Activated naive CD4-positive, alpha-beta T cell treated with anti-CD3 and anti-CD28 coated beads, Interleukin-2, amount 50 U/mL, for 16 hours (primary cell): Measurements from ENCODE around the gene APLNR.

Source experiments
- DNase-seq: peaks from one replicate; pipeline ENCODE4 v3.0.0-alpha.2; 2020

Gene APLNR

GRCh38 chr11:57214494-57214893 lies 22.6 kb downstream of the APLNR start:
- DNase-seq, result no peak

- no peak for DNase-seq
These were observed 23.0 kb downstream of the APLNR start for GRCh38 chr11:57214098-57214417.

GRCh38 chr11:57213342-57214097 lies 23.5 kb downstream of the APLNR start:
- no peak for DNase-seq

GRCh38 chr11:57210781-57211180 lies 26.3 kb downstream of the APLNR start:
- DNase-seq, result no peak

- DNase-seq, result no peak
These were observed 29.9 kb downstream of the APLNR start for GRCh38 chr11:57207168-57207567.

GRCh38 chr11:57205041-57205641 lies 31.9 kb downstream of the APLNR start:
- DNase-seq, result no peak

- DNase-seq, result no peak
These were observed 33.1 kb downstream of the APLNR start for GRCh38 chr11:57203882-57204480.

GRCh38 chr11:57203359-57203758 lies 33.7 kb downstream of the APLNR start:
- DNase-seq, result no peak

- no peak for DNase-seq
These were observed 34.8 kb downstream of the APLNR start for GRCh38 chr11:57202281-57202680.

GRCh38 chr11:57200917-57201316 lies 36.1 kb downstream of the APLNR start:
- DNase-seq, result no peak

- DNase-seq, result no peak
These were observed 37.7 kb downstream of the APLNR start for GRCh38 chr11:57199330-57199729.

- no peak for DNase-seq
These were observed 39.3 kb downstream of the APLNR start for GRCh38 chr11:57197762-57198161.

GRCh38 chr11:57196596-57196995 lies 40.5 kb downstream of the APLNR start:
- no peak for DNase-seq

GRCh38 chr11:57192316-57192715 lies 44.7 kb downstream of the APLNR start:
- DNase-seq, result no peak

- no peak for DNase-seq
These were observed 45.5 kb downstream of the APLNR start for GRCh38 chr11:57191311-57192219.

- DNase-seq, result no peak
These were observed 46.5 kb downstream of the APLNR start for GRCh38 chr11:57190548-57190947.
